Epidermal melanocyte (primary cell): ENCODE measurements around the gene HSD17B4.
"Not testable (repeated sequence)": the region's sequence is repeated elsewhere in the genome, so short reads cannot be mapped to it uniquely, and the experiment has no call there.

Experiments
- DNase-seq: peaks from one replicate; pipeline ENCODE4 v3.0.0; 2011; ENCODE audit warnings: low spot score; ENCODE audit not compliant: insufficient read length

HSD17B4 gene

DNA sequence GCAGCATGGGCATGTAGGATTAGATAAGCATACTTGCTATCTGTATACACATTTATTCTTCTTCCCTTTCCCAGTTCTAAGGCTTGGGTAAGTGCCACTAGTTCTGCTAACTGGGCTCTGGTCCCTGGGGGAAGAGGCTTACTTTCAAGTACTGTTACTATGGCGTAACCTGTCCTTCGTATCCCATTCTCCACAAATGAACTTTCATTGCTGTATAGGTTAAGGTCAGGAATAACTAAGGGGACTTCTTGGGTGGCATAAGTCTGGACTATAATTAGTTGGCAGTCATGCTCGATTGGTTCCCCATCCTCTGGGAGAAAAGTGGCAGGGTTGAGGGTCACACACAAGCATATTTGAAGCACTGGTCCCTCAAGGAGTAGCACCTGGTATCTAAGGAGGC is 23.7 kb upstream of the HSD17B4 start:
- not testable (repeated sequence) for DNase-seq

GRCh38 chr5:119432674-119433237 is 19.5 kb upstream of the HSD17B4 start:
- not testable (repeated sequence) for DNase-seq

GRCh38 chr5:119435436-119436132 is 16.7 kb upstream of the HSD17B4 start:
- DNase-seq: no peak

- DNase-seq: not testable (repeated sequence)
Observed at GRCh38 chr5:119437785-119438586, 14.3 kb upstream of the HSD17B4 start.

GRCh38 chr5:119438587-119438917 is 13.7 kb upstream of the HSD17B4 start:
- not testable (repeated sequence) for DNase-seq

DNA sequence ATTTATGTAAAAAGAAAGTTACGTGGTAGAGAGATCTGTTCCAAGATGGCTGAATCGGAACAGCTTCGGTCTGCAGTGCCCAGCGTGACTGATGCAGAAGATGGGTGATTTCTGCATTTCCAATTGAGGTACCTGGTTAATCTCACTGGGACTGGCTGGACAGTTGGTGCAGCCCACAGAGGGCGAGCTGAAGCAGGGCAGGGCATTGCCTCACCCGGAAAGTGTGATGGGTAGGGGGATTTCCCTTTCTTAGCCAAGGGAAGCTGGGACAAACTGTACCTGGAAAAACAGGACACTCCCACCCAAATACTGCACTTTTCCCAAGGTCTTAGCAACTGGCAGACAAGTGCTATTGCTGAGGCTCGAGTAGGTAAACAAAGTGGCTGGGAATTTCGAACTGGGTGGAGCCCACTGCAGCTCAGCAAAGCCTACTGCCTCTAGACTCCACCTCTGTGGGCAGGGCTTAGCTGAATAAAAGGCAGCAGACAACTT is 13.1 kb upstream of the HSD17B4 start:
- no peak for DNase-seq

- not testable (repeated sequence) for DNase-seq
Observed at GRCh38 chr5:119439632-119440031, 12.7 kb upstream of the HSD17B4 start.

DNA sequence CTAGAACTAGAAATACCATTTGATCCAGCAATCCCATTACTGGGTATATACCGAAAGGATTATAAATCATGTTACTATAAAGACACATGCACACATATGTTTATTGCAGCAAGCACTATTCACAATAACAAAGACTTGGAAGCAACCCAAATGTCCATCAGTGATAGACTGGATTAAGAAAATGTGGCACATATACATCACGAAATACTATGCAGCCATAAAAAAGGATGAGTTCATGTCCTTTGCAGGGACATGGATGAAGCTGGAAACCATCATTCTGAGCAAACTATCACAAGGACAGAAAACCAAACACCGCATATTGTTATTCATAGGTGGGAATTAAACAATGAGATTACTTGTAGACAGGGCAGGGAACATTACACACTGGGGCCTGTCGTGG is 7.7 kb upstream of the HSD17B4 start:
- not testable (repeated sequence) for DNase-seq

- DNase-seq: no peak
Observed at GRCh38 chr5:119445544-119445943, 6.8 kb upstream of the HSD17B4 start.

GRCh38 chr5:119449882-119450281 is 2.4 kb upstream of the HSD17B4 start:
- no peak for DNase-seq

DNA sequence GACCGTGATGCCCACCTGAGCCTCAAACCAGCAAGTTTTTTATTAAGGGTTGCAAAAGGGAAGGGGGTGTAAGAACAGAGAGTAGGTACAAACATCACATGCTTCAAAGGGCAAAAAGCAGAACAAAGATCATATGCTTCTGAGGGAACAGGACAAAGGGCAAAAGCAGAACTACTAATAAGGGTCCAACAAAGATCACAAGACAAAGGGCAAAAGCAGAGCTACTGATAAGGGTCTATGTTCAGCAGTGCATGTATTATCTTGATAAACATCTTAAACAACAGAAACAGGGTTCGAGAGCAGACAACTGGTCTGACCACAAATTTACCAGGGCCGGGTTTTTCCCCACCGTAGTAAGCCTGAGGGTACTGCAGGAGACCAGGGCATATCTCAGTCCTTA is 1.7 kb upstream of the HSD17B4 start:
- DNase-seq: not testable (repeated sequence)

GRCh38 chr5:119451561-119451960 is 736 bp upstream of the HSD17B4 start:
- no peak for DNase-seq

GRCh38 chr5:119452060-119452372 is 281 bp upstream of the HSD17B4 start:
- DNase-seq: no peak

- DNase-seq: no peak
Observed at GRCh38 chr5:119453040-119453373, 710 bp downstream of the HSD17B4 start.

- DNase-seq: no peak
Observed at GRCh38 chr5:119454171-119454570, 1.9 kb downstream of the HSD17B4 start.

DNA sequence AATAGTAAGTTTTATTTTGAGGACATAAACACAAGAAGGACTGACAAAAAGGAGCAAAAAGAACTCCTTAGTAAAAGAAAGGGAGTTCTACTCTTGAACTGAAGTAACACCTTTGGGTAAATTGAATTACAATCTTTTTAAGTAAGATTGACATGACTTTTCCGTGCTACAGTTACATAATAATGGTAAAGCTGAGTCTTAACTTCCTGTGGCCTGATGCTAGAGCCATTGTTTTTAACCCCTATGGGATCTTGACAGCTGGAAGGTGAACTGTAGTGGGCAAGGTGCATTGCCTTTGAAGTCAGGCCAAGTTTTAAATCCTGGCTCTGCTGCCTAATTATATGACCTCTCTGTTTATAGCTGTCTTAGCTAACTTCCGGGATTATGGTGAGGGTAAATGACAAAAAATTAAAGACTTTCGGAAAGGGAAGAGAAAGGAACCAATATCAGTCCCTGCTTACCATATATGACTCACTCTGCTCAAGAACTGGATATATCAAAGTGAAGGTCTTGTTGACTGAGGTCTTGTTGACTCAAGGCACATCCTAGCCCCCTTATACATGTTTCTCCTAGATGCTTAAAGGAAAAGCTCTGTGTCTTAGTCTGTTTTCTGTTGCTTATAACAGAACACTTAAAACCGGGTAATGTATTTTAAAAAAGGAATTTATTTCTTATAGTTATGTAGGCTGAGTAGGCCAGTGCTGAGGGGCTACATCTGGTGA is 6.8 kb downstream of the HSD17B4 start:
- DNase-seq: no peak

DNA sequence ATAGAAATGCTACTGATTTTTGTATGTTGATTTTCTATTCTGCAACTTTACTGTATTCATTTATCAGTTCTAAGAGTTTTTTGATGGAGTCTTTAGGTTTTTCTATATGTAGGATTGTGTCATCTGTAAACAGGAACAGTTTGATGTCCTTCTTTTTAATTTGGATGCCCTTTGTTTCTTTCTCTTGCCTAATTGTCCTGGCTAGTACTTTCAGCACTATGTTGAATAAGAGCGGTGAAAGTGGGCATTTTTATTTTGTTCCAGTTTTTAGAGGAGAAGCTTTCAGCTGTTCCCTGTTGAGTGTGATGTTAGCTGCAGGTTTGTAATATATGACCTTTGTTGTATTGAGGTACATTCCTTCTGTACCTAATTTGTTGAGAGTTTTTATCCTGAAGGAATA is 13.3 kb downstream of the HSD17B4 start:
- no peak for DNase-seq

DNA sequence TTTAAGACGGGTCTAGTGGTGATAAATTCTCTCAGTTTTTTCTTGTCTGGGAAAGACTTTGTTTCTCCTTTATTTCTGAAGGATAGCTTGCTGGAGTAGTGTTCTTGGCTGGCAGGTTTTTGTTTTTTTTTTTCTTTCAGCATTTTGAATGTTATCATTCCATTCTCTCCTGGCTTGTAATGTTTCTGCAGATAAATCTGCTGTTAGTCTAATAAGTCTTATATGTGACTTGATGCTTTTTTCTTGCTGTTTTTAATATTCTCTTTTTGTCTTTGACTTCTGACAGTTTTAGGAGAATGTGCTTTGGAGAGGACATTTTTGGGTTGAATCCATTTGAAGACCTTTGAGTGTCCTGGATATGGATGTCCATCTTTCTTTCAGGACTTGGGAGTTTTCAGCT is 16.0 kb downstream of the HSD17B4 start:
- no peak for DNase-seq

DNA sequence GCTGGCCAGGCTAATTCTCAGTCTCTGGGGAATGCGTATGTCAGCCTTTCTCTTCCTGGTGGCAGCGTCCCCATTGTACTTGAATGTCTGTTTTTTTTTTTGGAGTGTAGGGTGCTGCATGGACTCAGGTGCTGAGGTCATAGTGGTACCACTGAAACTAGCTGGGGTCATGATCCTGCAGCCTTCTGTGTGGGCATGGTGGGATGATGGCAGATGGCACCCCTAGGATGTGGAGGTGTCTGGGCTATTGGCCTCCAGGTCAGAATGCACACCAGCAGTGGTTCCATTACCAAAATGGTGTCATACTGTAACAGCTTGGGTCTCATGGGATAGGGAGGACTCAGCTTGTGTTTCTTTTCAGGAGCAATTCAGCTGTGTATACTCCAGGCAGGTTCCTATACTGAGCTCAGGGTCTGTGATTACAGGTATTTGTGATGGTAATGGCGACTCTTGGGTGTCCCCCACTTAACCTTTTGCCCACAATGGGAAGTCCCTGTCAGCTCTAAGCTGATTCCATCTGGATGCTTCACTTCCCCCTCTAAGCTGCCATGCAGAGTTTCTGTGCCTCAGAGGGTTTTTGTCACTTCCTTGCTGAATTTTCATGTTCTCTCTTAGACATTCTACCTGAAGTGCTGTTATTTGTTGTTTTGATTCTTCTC is 17.9 kb downstream of the HSD17B4 start:
- DNase-seq: no peak

GRCh38 chr5:119470851-119471451 is 18.7 kb downstream of the HSD17B4 start:
- no peak for DNase-seq

- DNase-seq: no peak
Observed at GRCh38 chr5:119473241-119473640, 20.9 kb downstream of the HSD17B4 start.
